ENCODE measurements around the gene OXGR1. TPM values are rescaled to one million over a fixed set of nuclear protein-coding genes. Genes with fewer than 3 reads are reported as not detected.
A peak's percentile ranks its signal among the peaks of the same experiment; 100 is the strongest.
"Not testable (repeated sequence)": the region's sequence is repeated elsewhere in the genome, so short reads cannot be mapped to it uniquely, and the experiment has no call there.

Gene OXGR1
- not detected in 2 replicates for total RNA-seq

DNA sequence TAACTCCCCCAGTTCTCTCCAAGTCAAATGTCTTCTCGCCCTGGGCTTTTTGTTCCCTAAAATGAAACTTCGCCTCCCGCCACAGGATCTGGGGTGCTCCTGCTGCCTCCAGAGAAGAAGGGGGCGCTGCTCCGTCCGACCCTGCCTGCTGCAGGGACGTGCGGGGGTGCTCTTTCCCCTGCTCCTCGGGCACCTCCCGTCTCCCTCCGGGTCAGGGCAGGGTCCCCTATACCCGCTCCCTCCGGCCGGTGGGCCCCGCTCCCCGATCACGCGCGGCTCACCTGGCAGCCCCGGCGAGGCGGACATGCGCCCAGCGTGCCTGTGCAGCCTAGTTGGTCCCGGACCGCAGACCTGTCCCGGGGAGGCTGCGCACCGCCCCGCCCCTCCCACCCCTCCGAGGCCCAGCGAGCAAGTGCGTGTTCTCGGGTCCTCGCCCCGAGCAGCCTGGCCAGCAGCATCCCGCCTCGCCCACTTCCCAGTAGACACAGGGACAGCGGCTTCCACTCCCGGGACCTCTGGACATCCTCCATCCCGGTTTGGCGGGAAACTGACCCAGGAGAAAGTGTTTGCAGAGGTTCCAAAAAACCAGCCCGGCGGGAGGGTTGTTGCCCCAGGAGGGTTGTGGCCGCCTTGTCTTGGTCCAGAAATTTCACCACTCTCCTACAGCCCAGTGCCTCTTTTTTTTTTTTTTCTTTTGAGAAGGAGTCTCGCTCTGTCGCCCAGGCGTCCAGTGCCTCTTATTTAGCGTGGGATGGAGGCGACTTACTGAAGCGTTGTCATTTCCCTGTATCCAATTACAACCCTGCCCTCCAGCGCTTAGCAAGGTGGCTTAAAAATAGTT is at the start of gene OXGR1:
Gene OXGR1, minus strand, starts transcription at position 460 of the 841 bp plus-strand sequence. CDS start 6,717 bp downstream, outside the sequence.
- DNase-seq (ENCODE audit: low read depth in 2 of 2) = no peak

DNA sequence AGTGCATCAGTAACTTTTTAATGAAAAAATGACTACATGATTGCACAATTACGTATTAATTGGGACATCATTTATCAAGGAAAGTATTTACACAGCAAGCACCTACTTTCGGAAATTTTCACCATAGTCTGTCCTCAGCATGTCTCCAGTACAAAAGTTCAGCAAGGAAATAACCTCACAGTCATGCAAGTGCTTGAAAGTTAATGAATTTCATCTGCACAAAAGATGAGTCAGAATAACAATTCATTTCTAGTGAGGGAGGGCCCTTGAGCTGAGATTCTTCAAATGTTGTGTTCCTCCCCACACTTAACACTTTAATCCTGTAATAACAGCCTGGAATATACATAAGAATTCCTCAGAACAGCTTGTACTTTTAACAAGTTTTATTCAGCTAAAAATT is 49.0 kb upstream of the OXGR1 start:
- peak in 1 of 2 donors; percentile 65 for DNase-seq (ENCODE audit: low read depth in 2 of 2)

DNA sequence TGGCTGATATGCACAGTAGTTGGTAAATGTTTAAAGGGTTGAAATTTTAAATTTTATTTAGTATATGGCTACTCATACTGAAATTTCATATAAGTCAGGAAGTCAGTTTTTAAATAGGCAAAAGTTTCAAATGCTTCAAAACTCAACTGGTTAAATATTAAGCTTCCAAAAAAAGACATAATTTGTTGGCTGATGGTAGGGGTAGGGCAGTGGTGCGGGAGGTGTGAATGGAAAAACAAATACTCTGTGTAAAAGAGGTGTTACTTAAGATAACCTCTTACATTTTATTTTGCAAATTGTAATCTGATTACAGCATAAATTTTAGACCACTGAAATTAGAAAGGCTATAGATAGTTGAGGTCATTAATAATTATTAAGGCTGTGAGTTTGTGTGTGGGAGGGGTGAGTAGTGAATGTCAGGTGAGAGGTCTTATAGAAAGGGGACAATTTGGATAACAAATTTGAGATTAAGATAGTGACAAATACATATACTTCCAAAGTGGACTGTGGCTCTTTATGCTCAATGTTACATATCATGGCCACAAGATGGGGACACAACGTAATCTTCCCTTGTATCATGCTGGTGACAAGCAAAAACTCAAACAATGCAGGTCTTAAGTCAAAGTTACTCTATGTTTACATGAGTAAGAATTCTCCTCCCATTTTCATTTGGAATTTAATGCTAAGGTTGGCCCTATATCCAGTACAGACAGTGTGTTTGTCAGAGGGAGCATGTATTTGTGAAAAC is 36.6 kb upstream of the OXGR1 start:
- peak; percentile 10 to 80 for DNase-seq (ENCODE audit: low read depth in 2 of 2)

DNA sequence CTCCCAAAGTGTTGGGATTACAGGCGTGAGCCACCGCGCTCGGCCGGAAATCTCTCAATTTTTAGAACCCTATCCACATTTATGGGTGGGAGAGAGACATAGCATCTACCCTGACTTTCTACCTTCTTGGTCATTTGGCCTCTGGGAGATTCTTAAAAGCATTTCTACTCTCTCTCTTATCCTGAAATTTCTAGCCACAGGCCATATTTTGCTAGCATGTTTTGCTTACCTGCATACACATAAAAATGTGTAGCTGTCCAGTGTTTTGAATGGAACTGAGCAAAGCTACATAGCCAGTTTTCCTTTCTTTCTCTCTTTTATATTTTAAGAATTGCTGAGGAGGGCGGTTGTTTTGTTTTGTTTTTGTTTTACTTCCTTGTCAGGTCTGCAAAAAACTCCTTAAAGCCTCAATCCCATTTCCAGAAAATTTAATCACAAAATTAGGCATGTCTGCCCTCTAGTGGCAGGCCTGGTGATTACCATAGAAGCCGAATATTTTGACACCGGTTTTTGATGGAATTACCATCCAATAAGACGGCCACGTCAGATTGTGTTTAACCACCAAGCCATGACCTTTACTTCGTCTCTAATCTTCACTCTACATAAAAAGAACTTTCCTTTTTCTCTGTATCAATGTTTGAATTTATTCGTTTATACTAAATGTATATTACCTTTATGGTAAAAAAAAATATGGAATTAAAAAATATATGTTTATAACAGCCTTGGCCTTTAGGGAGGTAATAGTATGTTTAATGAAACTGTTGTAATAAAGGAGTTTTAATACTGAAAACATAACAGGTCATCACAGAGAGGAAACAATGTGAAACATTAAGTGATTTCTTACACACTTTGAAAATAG is 34.4 kb upstream of the OXGR1 start:
- peak; percentile 4 to 52 for DNase-seq (ENCODE audit: low read depth in 2 of 2)

DNA sequence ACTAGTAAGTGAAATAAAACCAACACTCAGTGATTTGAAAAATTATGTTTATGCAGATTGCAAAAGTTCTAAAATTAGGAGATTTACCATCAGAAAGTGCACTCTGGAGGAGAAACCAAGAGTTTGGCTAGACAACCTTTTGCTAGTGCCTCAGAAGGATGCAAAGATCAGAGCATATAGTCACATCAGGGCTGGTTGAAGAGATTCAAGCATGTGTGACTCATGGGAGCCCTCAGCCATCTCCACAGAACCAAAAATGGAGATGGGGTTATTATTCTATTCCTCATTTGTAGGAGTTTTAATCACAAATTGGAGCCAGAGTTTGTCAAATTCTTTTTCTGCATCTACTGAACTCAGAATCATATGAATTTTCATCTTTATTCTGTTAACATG is 32.9 kb upstream of the OXGR1 start:
- DNase-seq (ENCODE audit: low read depth in 2 of 2) = no peak

DNA sequence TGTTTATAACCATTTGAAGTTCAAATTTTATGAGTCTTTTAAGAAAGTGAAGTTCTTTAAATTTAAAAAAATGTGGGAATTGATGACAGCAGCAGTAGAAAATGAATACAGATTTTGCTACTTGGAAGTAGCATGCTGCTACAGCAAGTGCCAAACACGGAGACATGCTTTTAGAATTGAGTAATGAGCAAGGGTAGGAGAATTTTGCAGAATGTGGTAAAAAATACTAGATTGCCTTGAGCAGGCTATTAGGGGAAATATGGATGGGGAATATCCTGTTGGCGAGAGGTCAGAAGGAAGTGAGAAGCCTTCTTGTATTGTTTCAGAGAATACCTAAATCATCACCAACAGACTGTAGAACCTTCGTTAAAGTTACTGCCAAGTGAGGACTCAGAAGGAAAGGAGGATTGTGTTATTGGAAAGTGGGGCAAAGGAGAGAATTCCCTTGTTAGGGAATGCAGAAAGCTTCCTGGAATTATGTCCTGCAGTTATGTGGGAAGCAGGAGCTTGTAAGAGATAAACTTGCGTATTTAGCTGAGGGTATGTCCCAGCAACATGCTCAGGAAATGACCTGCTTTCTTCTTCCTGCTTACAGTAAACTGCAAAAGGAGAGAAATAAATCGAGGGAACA is 32.4 kb upstream of the OXGR1 start:
- peak; percentile 3 to 72 for DNase-seq (ENCODE audit: low read depth in 2 of 2)

DNA sequence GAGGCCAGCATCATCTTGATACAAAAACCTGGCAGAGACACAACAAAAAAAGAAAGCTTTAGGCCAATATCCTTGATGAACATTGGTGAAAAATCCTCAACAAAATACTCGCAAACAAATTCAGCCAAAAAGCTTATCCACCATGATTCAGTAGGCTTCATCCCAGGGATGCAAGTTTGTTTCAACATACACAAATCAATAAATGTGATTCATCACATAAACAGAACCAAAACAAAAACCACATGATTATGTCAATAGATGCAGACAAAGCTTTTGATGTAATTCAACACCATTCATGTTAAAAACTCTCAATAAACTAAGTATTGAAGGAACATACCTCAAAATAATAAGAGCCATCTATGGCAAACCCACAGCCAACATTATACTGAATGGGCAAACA is 29.5 kb upstream of the OXGR1 start:
- DNase-seq (ENCODE audit: low read depth in 2 of 2) = not testable (repeated sequence)

DNA sequence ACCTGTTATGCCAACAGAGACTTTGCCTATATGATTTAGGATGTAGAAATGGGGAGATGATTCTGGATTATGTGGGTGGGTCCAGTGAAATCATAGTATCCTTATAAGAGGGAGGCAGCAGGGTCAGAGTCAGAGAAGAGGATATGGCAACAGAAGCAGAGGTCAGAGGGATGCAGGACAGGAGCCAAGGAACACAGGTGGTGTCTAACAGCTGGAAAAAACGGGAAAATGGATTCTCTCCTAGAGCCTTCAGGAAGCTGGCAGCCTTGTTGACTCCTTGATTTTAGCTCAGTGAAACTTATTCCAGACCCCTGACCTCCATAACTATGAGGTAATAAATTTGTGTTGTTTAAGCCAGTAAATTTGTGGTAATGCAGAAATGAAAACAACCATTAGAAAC is 28.8 kb upstream of the OXGR1 start:
- peak in 1 of 2 donors; percentile 17 for DNase-seq (ENCODE audit: low read depth in 2 of 2)

DNA sequence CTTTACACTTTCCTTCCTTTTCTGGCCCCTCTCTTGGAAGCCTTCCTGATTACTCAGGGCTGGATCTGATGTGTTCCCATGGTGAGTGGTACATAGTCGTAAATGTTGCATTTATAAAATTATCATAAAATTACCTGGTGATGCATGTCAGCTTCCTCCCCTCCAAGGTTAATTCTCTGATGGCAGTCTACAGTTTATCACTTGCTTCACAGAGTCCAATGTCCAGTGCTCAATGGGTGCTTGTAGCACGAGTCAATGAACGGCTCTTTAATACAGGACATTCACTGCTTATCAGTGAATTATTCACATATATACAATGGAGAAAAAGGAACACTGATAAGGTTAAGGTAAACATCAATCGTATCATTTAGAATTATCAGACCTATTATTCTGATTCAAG is 27.0 kb upstream of the OXGR1 start:
- DNase-seq (ENCODE audit: low read depth in 2 of 2) = no peak

DNA sequence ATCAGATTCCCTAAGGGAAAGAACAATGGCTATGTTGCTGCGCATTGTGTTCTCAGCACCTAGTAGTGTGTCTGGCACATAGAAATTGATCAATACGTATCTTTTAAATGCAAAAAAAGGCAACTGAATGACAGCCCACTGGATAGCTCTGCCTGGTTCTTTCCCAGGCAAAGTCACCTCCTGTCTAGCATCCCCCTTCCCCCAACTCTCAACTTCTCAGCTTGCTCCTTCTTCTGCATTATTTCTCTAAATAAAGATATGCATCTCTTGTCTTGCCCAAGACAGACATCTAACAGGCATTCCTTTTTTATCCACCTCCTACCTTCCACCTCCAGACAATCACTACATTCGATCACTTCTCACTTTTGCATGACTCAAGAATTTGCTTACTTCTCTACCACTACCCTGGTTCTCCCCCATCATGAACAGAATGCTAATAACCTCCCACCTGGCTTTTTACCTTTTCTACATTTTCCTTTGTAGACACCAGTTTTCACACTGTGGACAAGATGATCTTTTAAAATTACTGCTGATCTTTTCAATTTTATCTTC is 26.5 kb upstream of the OXGR1 start:
- DNase-seq (ENCODE audit: low read depth in 2 of 2) = no peak

DNA sequence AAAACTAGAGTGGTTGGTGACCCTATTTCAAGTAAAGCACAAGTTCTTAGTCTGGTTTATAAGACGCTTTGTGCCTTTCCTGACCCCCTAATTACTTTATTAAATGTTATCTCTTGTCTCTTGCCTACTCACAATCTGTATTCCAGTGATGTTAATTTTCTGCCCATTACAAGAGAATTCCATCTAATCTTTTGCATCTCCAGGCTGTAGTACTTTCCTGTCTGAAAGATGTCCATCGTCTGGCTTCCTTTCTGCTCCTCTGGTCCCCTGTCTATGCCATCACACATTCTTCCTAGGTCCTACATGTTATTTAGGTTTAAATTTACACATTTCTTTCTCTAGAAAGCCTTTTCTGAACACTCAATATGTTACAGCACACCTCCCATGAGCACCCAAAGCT is 25.9 kb upstream of the OXGR1 start:
- no peak for DNase-seq (ENCODE audit: low read depth in 2 of 2)

DNA sequence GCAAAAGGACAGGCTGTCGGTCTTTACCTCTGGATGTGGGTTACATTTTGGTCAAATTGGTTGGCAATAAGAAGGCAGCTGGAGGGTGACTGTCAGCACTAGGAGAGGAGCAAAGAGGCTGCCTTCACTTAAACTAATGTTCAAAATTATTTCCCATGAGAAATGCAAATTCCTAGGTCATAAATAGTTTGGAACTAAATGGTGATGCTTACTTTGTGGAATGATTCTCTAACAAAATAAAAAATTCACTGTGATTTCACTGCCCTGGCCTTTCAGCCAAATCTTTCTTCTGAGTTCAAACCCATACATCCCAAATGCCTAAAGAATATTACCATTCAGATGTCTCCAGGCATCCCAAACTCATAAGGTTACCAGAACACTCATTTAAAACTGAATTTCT is 25.0 kb upstream of the OXGR1 start:
- no peak for DNase-seq (ENCODE audit: low read depth in 2 of 2)

DNA sequence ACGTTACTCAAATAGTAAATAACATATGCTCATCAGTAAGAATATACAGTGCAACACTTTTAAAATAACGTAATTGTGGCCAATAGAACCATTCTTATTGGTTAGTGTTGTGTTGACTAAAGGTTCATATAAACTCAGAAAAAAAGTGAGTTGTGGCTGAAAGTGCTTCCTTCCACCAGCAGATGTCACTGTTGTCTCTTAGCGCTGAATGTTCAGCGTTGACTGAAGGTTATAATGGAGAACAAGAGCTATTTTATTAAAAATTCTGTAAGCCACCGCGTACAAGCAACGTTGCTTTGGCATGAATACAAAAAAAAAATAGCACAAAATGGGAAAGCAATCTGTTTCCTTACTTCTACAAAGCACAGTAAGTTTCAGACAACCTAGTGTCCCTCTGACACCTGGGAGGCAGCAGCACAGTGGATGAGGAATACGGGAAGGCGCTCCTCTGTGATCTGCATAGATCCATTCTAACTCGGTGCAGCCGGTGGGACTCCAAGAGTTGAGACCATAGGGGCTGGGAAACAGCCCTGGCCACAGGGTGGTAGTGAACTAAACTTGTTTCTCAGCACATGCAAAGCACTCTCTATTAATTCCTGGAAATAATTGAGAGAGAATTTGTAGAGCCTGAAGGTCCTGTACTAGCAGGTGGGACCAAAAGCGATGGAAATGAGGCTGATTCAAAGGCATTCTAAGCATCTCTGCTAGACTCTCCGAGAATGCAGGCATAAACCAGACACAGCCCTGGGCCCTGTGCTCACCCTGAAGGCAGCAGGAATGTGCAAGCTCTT is 23.9 kb upstream of the OXGR1 start:
- DNase-seq (ENCODE audit: low read depth in 2 of 2) = peak; percentile 45 to 68

DNA sequence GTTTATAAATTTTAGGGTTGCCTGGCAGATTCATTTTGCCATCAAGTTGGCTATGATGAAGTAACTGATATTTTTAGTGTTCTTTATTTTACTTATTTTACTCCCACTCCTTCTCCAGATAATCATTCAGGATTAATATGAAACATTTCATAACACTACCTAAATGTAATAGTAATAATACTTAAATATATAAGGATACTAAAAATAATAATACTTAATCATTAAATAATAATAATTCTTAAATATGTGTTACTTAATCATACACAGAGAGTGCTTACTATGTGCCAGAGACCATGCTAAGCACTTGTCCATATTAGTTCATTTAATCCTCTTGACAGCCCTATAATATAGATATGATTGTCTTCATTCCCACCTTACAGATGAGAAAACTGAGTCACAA is 23.0 kb upstream of the OXGR1 start:
- DNase-seq (ENCODE audit: low read depth in 2 of 2) = no peak

DNA sequence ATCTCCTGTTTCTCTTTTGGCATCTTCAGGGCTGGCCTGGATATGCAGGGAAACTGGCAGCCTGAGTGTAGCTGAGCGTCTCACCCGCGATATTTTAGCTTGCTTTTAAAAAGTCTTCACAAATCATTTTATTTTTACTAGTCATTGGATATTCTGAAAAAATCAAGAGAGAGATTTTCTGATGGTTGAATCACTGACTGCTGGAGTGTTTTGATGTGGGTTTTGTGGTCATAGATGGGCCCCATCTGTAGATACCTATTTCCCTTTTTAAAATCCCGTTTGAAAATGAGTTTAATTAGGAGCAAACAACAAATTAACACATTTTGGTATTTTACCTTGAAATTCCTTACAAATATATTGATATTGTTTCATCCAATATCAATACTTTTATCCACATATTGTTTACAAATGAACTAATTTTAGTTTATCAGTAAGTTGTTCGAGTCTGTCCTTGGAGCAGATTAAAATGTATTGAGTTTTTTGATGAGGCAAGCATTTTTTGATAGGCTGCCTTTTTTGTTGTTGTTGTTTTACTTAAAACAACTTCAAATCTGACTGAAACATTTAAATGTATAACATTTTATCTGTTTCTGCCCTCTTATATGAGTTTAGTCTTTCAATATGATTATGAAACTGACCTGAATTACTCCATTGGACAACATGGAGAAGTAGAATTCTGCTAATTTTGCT is 21.5 kb upstream of the OXGR1 start:
- DNase-seq (ENCODE audit: low read depth in 2 of 2) = no peak

DNA sequence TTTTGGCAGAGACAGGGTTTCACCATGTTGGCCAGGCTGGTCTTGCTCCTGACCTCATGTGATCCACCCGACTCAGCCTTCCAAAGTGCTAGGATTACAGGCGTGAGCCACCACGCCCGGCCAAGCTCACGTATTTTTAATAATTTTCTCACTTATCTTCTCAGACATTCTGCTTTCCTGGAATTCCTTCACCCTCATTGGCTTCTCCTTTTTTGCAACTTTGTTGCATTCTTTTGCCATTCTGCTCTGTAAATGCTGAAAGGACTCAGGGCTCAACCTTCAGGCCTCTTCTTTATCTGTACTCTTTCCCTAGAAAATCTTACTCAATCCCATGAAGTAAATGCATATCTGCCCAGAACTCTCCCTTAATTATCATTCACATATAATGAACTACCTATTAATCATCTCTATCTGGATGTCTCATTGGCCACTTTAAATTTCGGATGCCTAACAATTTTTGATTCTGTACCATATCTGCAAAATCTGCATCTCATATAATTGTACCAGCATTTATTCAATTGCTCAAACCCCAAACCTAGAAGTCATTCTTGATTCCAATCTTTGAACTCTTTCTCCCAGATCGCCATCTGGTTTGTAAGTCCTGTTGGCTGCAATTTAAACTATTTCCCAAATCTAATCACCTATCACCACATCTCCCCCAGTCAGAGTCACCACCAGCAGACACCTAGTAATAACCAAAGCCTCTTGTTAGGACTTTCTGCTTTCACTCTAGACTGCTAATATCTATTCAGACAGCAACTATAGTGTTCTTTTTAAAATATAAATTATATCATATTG is 18.2 kb upstream of the OXGR1 start:
- no peak for DNase-seq (ENCODE audit: low read depth in 2 of 2)

DNA sequence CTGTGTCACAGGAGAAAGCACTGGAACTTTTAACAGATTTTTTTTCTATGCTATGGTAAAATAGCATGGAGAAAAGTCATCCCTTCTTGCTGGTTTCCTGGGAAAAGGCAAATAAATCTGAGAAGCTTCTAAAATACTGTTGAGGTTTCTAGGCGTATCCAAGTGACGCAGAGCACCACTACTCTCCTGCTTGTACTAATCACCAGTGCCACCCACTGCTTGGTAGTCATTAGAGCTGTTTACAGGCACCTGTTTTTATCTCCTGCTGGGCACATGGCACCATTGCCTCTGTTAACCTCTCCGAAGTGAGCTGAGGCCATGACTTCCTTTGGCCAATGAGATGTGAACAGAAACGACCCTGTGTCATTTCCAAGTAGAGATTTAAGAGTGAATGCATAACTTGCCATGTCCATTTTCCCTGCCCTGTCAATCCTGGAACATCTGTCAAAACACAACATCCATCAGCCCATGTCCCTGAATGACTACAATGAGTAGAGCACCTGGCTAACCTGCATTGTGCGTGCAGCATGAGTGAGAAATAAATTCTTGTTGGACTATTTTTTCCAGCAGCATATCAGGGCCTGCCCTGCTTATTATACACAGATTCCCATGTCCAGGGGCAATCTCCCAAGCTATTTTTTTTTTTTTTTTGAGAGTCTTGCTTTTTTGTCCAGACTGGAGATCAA is 17.3 kb upstream of the OXGR1 start:
- no peak for DNase-seq (ENCODE audit: low read depth in 2 of 2)

DNA sequence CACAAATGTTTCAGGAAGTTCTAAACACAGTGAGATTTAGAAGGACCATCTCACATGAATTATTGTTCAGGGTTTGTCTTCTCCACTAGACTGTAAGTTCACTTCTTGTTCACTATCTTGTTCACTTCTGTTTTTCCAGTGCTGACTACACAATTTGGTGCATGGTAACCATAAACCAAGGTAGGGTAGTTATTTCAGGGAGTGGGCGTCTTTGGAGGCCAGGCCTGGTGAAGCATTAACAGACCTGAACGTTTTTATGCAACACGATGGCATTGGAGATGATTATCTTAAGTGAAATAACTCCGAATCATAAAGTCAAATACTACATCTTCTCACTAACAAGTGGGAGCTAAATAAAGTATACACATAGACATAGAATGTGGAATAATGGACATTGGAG is 14.4 kb upstream of the OXGR1 start:
- no peak for DNase-seq (ENCODE audit: low read depth in 2 of 2)
